GM12891 (cell line): ENCODE measurements around the gene CACTIN.

Source experiments
- POLR2A ChIP-seq: IDR thresholded peaks from 2 replicates; pipeline ENCODE4 v1.6.1; 2011; ENCODE audit warnings: low read depth, low read length, control low read depth
- POLR2AphosphoS5 ChIP-seq: IDR thresholded peaks from 2 replicates; pipeline ENCODE4 v1.6.1; 2011; ENCODE audit warnings: low read depth, low read length, control low read depth
- TAF1 ChIP-seq: IDR thresholded peaks from 2 replicates; pipeline ENCODE4 v1.6.1; 2011; ENCODE audit warnings: low read depth, low read length, control low read depth

DNA sequence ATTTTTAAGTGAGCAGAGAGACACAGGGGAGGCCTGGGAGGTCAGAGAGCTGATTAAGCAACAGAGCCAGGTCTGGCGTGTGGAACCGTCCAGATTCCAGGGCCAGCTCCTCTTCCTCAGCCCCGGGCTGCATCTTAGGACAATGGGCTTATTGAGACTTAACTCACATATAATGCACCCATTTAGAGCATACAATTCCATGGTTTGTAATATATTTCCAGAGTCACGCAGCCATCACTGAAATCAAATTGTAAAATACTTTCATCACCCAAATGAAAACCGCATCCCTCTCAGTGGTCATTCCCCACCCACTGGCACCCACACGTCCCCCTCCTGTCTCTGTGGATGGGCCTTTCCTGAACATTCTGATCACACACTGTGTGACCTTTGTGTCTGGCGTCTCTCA is 56.0 kb downstream of the CACTIN start:
- TF ChIP-seq POLR2AphosphoS5 (no peak), POLR2A (no peak), TAF1 (no peak)
